Measurements from ENCODE around the gene GALNS.

- TF ChIP-seq POLR2A (IDR thresholded peaks at IDR 0.05; ENCODE audit: low read depth, low read length): no peak
- TF ChIP-seq POLR2AphosphoS5 (IDR thresholded peaks at IDR 0.05; ENCODE audit: low read depth, low read length): no peak
- TF ChIP-seq TAF1 (IDR thresholded peaks at IDR 0.05; ENCODE audit: low read depth, low read length): no peak
- no peak for TF ChIP-seq SPI1 (IDR thresholded peaks at IDR 0.05; ENCODE audit: low read depth, low read length)
- TF ChIP-seq POU2F2 (IDR thresholded peaks at IDR 0.05; ENCODE audit: low read depth, low read length): no peak
These were observed 41.5 kb downstream of the GALNS start for GRCh38 chr16:88815227-88815626.
